HG03196 (cell line): ENCODE measurements around the gene ANKFN1.

Experiments
- ATAC-seq: cut with Tn5 transposase; IDR thresholded peaks from one replicate; pipeline ENCODE4 v1.9.1; 2021; ENCODE audit not compliant: unreplicated experiment

Gene ANKFN1

DNA sequence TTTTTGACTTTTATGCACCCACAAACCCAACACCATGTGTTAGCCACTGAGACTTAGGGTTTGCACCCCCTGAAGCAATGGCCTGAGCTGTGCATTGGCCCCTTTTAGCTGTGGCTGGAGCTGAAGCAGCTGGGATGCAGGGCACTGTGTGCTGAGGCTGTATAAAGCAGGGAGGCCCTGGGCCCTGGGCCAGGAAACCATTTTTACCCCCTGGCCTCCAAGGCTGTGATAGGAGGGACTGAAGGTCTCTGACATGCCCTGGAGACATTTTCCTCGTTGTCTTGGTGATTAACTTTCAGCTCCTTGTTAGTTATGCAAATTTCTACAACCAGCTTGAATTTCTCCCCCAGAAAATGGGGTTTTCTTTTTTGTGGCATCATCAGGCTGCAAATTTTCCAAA, 6.7 kb upstream of the ANKFN1 start:
- no peak for ATAC-seq

- no peak for ATAC-seq
These were observed 4.9 kb upstream of the ANKFN1 start for GRCh38 chr17:56148333-56148732.

DNA sequence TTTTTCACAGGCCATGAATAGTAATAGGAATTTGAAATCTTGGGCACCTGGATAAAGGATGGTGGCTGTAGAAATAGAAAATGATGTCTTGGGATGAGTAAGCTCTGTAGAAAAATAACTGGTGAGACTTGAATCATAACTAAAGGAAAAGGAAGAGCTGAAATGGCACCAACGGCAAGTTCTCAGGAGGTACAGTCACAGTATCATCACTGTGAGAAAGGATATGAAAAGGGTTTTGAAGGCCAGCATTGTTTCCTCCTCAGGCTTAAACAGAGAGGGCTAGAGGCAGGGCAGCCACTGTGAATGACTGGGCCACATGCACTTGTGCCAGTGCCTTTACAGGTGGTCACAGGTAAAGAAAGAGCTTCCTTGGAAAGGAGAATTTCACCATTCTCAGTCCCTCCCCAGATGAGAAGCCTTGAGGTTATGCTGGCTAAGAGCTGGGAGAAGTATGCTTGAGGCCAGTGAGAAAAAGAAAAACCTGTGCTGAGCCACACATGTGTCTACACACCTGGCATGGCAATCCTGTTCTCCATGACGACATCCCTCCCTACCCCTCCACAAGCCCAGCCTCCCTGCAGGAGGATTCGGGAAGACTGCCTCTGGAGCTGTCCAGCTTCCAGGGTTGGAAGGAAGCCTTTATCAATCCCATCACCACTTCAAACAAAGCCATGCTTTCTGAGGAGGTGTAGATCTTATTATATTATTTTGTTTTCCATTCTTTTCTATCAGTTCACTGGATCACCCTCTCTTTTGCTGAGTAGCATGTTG, 3.8 kb upstream of the ANKFN1 start:
- no peak for ATAC-seq

DNA sequence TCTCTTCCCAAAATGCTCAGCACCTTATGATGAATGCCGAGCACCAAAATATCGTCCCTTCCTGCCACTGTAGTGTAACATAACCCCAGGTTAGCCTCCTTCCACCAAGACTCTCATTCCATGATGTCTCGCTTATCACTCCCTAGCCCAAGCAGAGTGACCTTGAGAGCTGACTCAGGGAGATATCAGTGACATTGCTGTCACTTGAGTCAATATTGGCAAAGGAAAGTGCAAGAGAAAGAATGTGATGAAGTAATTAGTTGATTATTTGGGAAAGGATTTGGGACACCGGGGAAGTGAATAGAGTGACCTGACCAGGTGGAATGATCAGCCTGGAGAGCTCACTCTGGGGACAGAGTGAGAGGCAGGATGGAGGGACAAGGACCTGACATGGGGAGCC, 2.6 kb upstream of the ANKFN1 start:
- ATAC-seq, result no peak

DNA sequence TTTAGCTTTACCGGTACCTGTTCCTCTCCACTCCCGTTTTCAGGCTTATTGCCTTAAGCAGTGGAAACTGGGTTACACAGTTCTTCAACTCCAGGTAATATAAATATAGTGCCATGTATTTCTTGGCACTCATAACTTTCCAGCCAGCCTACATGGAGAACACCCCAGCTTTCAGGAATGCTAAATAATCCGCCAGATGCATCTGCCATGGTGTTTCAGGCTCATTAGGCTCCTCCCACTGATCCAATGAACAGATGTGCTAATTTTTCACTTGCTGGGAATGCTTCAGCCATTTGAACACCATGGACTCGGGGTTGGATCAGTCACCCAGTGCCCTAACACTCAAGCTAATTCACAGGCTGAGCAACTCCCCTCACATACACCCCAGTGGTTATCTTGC, 4.6 kb downstream of the ANKFN1 start:
- no peak for ATAC-seq

DNA sequence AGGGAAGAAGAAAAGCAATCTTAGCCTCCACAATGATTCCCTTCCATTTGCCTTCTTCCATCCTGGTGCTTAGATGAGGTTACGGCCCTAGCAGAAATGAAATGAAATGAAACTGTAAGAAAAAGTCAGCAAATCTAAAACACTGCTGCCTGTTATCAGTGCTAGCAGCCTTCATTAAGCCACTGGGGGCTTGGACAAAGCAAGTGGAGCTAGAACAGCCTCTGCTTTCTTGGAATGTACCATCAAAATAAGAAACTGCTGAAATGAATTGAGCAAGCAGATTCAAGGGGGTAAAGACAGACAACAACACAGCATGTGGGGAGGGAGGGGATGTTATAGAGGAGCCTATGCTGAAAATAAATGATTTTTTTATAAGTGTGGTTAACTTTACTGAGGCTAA, 5.1 kb downstream of the ANKFN1 start:
- no peak for ATAC-seq

- no peak for ATAC-seq
These were observed 5.9 kb downstream of the ANKFN1 start for GRCh38 chr17:56158915-56159825.

- no peak for ATAC-seq
These were observed 6.6 kb downstream of the ANKFN1 start for GRCh38 chr17:56159826-56160380.

- ATAC-seq, result no peak
These were observed 7.1 kb downstream of the ANKFN1 start for GRCh38 chr17:56160422-56160821.

GRCh38 chr17:56165072-56165641, 11.9 kb downstream of the ANKFN1 start:
- ATAC-seq, result no peak

GRCh38 chr17:56167491-56167890, 14.2 kb downstream of the ANKFN1 start:
- no peak for ATAC-seq

GRCh38 chr17:56169621-56170020, 16.3 kb downstream of the ANKFN1 start:
- no peak for ATAC-seq

GRCh38 chr17:56171186-56171959, 18.1 kb downstream of the ANKFN1 start:
- ATAC-seq, result no peak

DNA sequence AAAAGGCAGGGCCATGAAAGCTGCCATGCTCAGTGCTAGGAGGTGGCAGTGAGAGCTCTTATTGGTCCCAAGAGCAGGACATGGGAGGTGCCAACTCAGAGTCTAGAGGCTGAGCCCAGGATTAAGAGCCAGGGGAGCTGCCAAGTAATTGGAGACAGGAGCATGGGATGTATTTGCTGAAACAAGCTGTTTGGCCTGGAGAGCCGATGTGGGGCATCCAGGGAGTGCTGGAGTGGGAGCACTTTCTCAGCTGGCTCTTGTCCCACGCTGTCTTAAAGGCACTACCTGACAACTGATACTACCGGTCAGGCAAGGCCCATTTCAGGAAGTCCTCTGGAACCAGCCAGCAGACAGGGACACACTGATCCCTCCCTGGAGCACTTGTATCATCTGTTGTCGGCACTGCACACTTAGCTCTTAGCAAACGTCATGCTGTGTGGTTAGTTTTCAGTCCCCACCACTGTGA, 19.3 kb downstream of the ANKFN1 start:
- no peak for ATAC-seq

DNA sequence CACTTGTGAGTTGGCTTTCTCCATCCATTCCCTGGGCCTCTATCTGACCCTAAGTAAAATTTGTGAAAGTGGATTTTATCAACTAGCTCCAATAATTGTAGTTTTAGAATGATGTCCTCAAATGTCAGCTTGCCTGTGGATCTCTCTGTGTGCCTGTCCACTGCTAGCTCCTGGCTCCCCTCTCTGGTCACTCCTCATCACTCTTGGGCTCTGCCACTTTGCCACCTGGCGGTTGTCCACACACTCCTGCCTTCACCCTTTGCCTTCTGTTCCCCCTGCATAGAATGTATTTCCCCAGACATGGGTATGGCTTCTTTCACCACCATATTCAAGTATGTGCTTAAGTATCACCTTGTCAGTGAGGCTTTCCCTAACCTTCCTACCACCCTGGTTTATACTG, 19.8 kb downstream of the ANKFN1 start:
- no peak for ATAC-seq

GRCh38 chr17:56173958-56174835, 20.9 kb downstream of the ANKFN1 start:
- ATAC-seq, result no peak

DNA sequence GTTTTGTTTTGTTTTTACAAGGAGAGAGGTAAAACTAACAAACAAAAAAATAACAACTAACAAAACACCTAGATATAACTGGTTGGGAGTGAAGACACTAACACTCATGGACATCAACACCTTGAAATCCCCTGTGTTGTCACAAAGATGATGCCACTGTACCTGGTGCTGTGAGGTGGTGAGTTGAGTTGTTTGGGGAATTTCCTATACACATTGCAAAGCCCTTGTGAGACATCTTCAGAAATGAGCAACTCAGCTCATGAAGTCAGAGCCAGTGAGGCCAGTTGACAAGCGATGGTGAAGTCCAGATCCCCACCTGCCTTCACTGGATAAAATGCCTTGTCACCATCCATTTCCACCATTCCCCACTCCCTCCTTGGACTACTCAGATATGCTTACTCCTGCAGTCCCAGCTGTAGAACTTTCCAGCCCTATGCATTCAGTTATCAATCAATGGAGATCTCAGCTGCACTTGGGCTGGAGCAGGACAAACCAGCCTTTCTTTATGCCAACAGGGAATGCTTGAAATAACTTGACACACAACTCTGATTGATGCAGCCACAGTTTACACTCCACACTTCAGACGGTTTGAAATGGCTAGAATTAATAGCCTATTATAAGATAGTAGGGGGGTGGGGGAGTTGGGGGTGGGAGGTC, 22.2 kb downstream of the ANKFN1 start:
- ATAC-seq, result no peak

GRCh38 chr17:56176091-56176490, 22.8 kb downstream of the ANKFN1 start:
- no peak for ATAC-seq

GRCh38 chr17:56177361-56177760, 24.1 kb downstream of the ANKFN1 start:
- no peak for ATAC-seq
